K562 (cell line): ENCODE data around the gene LIMS1. TPM values are rescaled to one million over a fixed set of nuclear protein-coding genes. Genes with fewer than 3 reads are reported as not detected.

Source experiments
- CBX3 ChIP-seq, 2 experiments: IDR thresholded peaks; 1 replicate in 1 of 2; 2 replicates in 1 of 2; pipeline ENCODE4 v1.6.1; 2012; ENCODE audit warnings: inconsistent platforms in 2 of 2, low read length in 2 of 2, borderline replicate concordance in 1 of 2, control low read depth in 1 of 2
- CC2D1A ChIP-seq: fragments of 450-650 bp; IDR thresholded peaks from 2 replicates; pipeline ENCODE4 v1.6.1; 2017; ENCODE audit warnings: mild to moderate bottlenecking
- CCNT2 ChIP-seq: IDR thresholded peaks from 2 replicates; pipeline ENCODE4 v1.6.1; 2011; ENCODE audit warnings: borderline replicate concordance, low read depth, mild to moderate bottlenecking, moderate library complexity, mixed read lengths, low read length; ENCODE audit not compliant: insufficient read length; ENCODE audit errors: extremely low read depth
- CTBP1 ChIP-seq: fragments of 450-650 bp; IDR thresholded peaks from 2 replicates; pipeline ENCODE4 v1.6.1; 2016; ENCODE audit warnings: borderline replicate concordance
- FOXK2 ChIP-seq, 2 experiments: fragments of 450-650 bp; IDR thresholded peaks in 1 of 2; conservative IDR thresholded peaks in 1 of 2; 2 replicates each; pipeline ENCODE4 v1.6.1; 2016; ENCODE audit warnings: low read depth in 2 of 2, mild to moderate bottlenecking in 1 of 2
- GABPB1 ChIP-seq: sonication (generic); formaldehyde crosslinking; IDR thresholded peaks from 2 replicates; pipeline ENCODE4 v1.8.0; 2022; ENCODE audit warnings: mild to moderate bottlenecking, missing genetic modification reagents
- KLF6 ChIP-seq: fragments of 250-450 bp; sonication (Bioruptor Pico); IDR thresholded peaks from 2 replicates; pipeline ENCODE4 v1.4.0; 2020; ENCODE audit warnings: mild to moderate bottlenecking, moderate library complexity, borderline replicate concordance
- L3MBTL2 ChIP-seq: fragments of 450-650 bp; IDR thresholded peaks from 2 replicates; pipeline ENCODE4 v1.6.1; 2016; ENCODE audit warnings: mild to moderate bottlenecking, moderate library complexity
- PCBP2 ChIP-seq: fragments of 200-400 bp; formaldehyde crosslinking; IDR thresholded peaks from 2 replicates; pipeline ENCODE4 v1.6.1; 2018; ENCODE audit warnings: low read length, low read depth, mild to moderate bottlenecking, moderate library complexity; ENCODE audit not compliant: poor library complexity, severe bottlenecking
- POU5F1 ChIP-seq: fragments of 150-350 bp; IDR thresholded peaks from 2 replicates; pipeline ENCODE4 v1.6.1; 2014; ENCODE audit warnings: borderline replicate concordance, low read length, low read depth, mild to moderate bottlenecking; ENCODE audit not compliant: partially characterized antibody
- PTBP1 ChIP-seq: fragments of 200-400 bp; formaldehyde crosslinking; IDR thresholded peaks from 2 replicates; pipeline ENCODE4 v1.6.1; 2017; ENCODE audit warnings: low read depth, low read length
- PYGO2 ChIP-seq: fragments of 450-650 bp; IDR thresholded peaks from 2 replicates; pipeline ENCODE4 v1.6.1; 2016; ENCODE audit warnings: mild to moderate bottlenecking, missing genetic modification characterization, moderate library complexity, missing compliant biosample characterization
- RBM39 ChIP-seq: fragments of 200-400 bp; formaldehyde crosslinking; optimal IDR thresholded peaks from 2 replicates; pipeline ENCODE3; 2018; ENCODE audit warnings: low read depth, low read length
- SETDB1 ChIP-seq: IDR thresholded peaks from one replicate; pipeline ENCODE4 v1.6.1; 2012; ENCODE audit warnings: low read length, control low read depth, inconsistent platforms
- SP2 ChIP-seq: IDR thresholded peaks from 2 replicates; pipeline ENCODE4 v1.6.1; 2011; ENCODE audit warnings: mild to moderate bottlenecking, low read depth, low read length, moderate library complexity; ENCODE audit not compliant: poor library complexity, severe bottlenecking; ENCODE audit errors: extremely low read depth
- ZNF324 ChIP-seq: fragments of 250-450 bp; sonication (Bioruptor Pico); IDR thresholded peaks from 2 replicates; pipeline ENCODE4 v1.4.0; 2020; ENCODE audit warnings: mild to moderate bottlenecking
- ZNF347 ChIP-seq: fragments of 450-650 bp; formaldehyde crosslinking; IDR thresholded peaks from 2 replicates; pipeline ENCODE4 v1.4.0; 2020; ENCODE audit warnings: low read depth, mild to moderate bottlenecking, moderate library complexity
- ZNF507 ChIP-seq: conservative IDR thresholded peaks from 2 replicates; pipeline ENCODE4 v1.6.1; 2017; ENCODE audit warnings: missing genetic modification characterization, missing compliant biosample characterization
- ZNF586 ChIP-seq: fragments of 450-650 bp; formaldehyde crosslinking; conservative IDR thresholded peaks from 2 replicates; pipeline ENCODE4 v1.4.0; 2020; ENCODE audit warnings: mild to moderate bottlenecking, moderate library complexity
- polyA plus RNA-seq, 8 experiments: library from polyadenylated mRNA; depleted of rRNA in 4 of 8; stranded (reverse) in 5 of 8; unstranded in 3 of 8; fragments of >200 nt; fragmentation: Nextera tagmentation in 2 of 8; fragmentation: Illumina TruSeq in 1 of 8; extraction: Ambion mirVana in 2 of 8; extraction: Trizol in 1 of 8; gene quantifications; 2 replicates each; pipeline versions ENCODE4 v1.2.1 to v1.2.3, GENCODE V29; 2011 to 2014; ENCODE audit warnings: inconsistent platforms in 1 of 8, missing spikeins in 1 of 8
- total RNA-seq, 7 experiments: library from RNA; depleted of rRNA in 6 of 7; stranded (reverse); fragments of >200 nt in 6 of 7; fragmentation: Illumina TruSeq in 2 of 7; extraction: Trizol in 2 of 7; gene quantifications; 2 replicates each; pipeline versions ENCODE4 v1.2.1 to v1.2.3, GENCODE V29; 2011 to 2021; ENCODE audit warnings: low replicate concordance in 1 of 7
- TF ChIP-seq, protein P1 (sequence below): fragments of 250-450 bp; sonication (Bioruptor Pico); IDR thresholded peaks from 2 replicates; pipeline ENCODE4 v1.4.0; 2020
- TF ChIP-seq, protein P2 (sequence below): fragments of 450-650 bp; IDR thresholded peaks from 2 replicates; pipeline ENCODE4 v1.6.1; 2016; ENCODE audit warnings: low read depth, mild to moderate bottlenecking, moderate library complexity

LIMS1 gene
- total and polyA plus RNA-seq, 9 of the 15 experiments (the other 6 are each of a cell fraction or from before 2014, with no cell fraction given) = 52.8 to 134 (median 81.0) TPM

DNA sequence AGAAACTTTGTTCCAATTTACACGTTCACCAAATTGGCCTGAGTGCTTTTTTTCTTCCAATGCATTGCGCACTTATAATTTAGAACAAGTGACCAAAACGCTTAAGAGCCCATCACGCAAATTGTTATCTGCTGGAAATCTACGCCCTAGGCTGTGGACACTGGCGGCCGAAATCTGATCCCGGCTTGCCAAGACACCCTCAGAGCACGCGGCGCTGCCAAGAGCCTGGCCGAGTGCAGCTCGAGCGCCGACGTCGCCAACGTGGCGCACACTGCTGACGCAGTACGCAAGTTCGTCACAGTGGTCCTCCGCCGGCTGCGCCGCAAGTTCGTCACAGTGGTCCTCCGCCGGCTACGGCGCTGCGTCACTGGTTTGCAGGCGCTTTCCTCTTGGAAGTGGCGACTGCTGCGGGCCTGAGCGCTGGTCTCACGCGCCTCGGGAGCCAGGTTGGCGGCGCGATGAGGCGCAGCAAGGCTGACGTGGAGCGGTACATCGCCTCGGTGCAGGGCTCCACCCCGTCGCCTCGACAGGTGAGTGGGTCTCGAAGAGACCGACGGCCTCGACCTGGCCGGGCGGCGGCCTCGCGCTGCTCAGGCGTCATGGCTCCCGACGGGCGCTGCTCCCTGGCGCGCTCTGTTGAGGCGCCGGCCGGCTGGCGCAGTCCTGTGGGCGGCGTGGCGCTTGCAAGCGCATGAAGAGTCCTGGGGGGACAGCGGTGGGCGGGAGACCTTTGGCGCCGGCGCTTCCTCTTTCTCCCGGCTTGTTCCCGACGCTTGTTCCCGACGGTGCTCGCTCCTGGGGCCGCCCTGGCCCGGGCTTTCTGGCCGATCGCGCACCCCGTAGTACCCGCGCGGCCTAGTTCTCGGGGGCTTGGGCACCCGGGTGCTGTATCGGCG, 185.1 kb downstream of the LIMS1 start, which contains the start of gene RANBP2 (continued):
- 0 out of 2 replicates have a peak, but pooled peaks have one; percentile 20 for TF ChIP-seq KLF6 (CRISPR knock-in tag)
- no peak for TF ChIP-seq PTBP1
- TF ChIP-seq GABPB1 (CRISPR knock-in tag) = peak; percentile 88
- no peak for TF ChIP-seq POU5F1
- TF ChIP-seq CTBP1 = peak; percentile 91
- TF ChIP-seq RBM39 = no peak
- TF ChIP-seq SETDB1 = no peak
- TF ChIP-seq, protein P1, sequence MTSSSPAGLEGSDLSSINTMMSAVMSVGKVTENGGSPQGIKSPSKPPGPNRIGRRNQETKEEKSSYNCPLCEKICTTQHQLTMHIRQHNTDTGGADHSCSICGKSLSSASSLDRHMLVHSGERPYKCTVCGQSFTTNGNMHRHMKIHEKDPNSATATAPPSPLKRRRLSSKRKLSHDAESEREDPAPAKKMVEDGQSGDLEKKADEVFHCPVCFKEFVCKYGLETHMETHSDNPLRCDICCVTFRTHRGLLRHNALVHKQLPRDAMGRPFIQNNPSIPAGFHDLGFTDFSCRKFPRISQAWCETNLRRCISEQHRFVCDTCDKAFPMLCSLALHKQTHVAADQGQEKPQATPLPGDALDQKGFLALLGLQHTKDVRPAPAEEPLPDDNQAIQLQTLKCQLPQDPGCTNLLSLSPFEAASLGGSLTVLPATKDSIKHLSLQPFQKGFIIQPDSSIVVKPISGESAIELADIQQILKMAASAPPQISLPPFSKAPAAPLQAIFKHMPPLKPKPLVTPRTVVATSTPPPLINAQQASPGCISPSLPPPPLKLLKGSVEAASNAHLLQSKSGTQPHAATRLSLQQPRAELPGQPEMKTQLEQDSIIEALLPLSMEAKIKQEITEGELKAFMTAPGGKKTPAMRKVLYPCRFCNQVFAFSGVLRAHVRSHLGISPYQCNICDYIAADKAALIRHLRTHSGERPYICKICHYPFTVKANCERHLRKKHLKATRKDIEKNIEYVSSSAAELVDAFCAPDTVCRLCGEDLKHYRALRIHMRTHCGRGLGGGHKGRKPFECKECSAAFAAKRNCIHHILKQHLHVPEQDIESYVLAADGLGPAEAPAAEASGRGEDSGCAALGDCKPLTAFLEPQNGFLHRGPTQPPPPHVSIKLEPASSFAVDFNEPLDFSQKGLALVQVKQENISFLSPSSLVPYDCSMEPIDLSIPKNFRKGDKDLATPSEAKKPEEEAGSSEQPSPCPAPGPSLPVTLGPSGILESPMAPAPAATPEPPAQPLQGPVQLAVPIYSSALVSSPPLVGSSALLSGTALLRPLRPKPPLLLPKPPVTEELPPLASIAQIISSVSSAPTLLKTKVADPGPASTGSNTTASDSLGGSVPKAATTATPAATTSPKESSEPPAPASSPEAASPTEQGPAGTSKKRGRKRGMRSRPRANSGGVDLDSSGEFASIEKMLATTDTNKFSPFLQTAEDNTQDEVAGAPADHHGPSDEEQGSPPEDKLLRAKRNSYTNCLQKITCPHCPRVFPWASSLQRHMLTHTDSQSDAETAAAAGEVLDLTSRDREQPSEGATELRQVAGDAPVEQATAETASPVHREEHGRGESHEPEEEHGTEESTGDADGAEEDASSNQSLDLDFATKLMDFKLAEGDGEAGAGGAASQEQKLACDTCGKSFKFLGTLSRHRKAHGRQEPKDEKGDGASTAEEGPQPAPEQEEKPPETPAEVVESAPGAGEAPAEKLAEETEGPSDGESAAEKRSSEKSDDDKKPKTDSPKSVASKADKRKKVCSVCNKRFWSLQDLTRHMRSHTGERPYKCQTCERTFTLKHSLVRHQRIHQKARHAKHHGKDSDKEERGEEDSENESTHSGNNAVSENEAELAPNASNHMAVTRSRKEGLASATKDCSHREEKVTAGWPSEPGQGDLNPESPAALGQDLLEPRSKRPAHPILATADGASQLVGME = peak; percentile 82; the same call in 1 of the 2 replicates
- TF ChIP-seq, protein P2, sequence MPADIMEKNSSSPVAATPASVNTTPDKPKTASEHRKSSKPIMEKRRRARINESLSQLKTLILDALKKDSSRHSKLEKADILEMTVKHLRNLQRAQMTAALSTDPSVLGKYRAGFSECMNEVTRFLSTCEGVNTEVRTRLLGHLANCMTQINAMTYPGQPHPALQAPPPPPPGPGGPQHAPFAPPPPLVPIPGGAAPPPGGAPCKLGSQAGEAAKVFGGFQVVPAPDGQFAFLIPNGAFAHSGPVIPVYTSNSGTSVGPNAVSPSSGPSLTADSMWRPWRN = peak; percentile 25; the same call in 1 of the 2 replicates
- TF ChIP-seq CC2D1A = peak; percentile 28; the same call in 1 of the 2 replicates
- TF ChIP-seq SP2 = no peak
- peak; percentile 76 for TF ChIP-seq CCNT2
- no peak for TF ChIP-seq ZNF324 (CRISPR knock-in tag)
- no peak for TF ChIP-seq PYGO2 (tag)
- TF ChIP-seq PCBP2 = no peak
- TF ChIP-seq ZNF507 (tag) = no peak
- TF ChIP-seq ZNF347 = no peak
- peak; percentile 67 to 84 for TF ChIP-seq FOXK2 (conservative IDR thresholded peaks at IDR 0.05 in 1 of 2, IDR thresholded peaks at IDR 0.05 in 1 of 2; ENCODE audit: low read depth in 2 of 2)
- TF ChIP-seq ZNF586 = no peak
- peak in 1 of 2 experiments; percentile 92; a peak in 1 of 3 replicates for TF ChIP-seq CBX3 (IDR thresholded peaks at IDR 0.05; ENCODE audit: borderline replicate concordance in 1 of 2, low read length in 2 of 2)
- peak; percentile 99 for TF ChIP-seq L3MBTL2
